Right renal pelvis (tissue), 4 donors: Measurements from ENCODE around the gene NOS3. TPM values are rescaled to one million over a fixed set of nuclear protein-coding genes. Genes with fewer than 3 reads are reported as not detected.
A peak's percentile ranks its signal among the peaks of the same experiment; 100 is the strongest.
"Not testable (repeated sequence)": the region's sequence is repeated elsewhere in the genome, so short reads cannot be mapped to it uniquely, and the experiment has no call there.

Experiments used
- DNase-seq, 4 donors: peaks; one replicate each; pipeline ENCODE4 v3.0.0-alpha.2; 2013; ENCODE audit warnings: low read depth in 4 of 4, low spot score in 3 of 4, missing footprints in 1 of 4
- polyA plus RNA-seq, 4 donors: library from polyadenylated mRNA; unstranded; fragments of 120-200 nt; gene quantifications; one replicate each; pipeline ENCODE4 v1.2.1, GENCODE V29; 2013; ENCODE audit not compliant: insufficient read length in 4 of 4

NOS3 gene
- polyA plus RNA-seq, 4 donors = 9.1 to 14.2 (median 10.3) TPM

DNA sequence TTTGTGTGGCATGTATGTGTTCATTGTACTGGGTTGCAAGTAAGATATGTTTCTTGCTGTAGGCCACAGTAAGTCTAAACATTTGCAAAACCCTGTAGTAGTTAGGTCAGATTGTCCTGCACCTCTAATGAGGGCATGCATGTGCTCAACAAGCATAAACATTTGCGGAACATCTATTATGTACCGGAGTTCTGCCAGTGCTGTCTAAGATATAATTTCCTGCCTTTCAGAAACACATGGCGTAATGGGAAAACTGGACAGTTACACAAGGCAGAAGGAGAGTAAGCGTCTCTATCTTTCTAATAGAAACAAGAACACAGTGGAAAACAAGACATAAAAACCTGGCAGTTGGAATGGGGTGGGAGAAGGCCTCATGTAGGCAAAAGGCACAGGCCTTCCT, 40.2 kb downstream of the NOS3 start:
- DNase-seq = no peak

DNA sequence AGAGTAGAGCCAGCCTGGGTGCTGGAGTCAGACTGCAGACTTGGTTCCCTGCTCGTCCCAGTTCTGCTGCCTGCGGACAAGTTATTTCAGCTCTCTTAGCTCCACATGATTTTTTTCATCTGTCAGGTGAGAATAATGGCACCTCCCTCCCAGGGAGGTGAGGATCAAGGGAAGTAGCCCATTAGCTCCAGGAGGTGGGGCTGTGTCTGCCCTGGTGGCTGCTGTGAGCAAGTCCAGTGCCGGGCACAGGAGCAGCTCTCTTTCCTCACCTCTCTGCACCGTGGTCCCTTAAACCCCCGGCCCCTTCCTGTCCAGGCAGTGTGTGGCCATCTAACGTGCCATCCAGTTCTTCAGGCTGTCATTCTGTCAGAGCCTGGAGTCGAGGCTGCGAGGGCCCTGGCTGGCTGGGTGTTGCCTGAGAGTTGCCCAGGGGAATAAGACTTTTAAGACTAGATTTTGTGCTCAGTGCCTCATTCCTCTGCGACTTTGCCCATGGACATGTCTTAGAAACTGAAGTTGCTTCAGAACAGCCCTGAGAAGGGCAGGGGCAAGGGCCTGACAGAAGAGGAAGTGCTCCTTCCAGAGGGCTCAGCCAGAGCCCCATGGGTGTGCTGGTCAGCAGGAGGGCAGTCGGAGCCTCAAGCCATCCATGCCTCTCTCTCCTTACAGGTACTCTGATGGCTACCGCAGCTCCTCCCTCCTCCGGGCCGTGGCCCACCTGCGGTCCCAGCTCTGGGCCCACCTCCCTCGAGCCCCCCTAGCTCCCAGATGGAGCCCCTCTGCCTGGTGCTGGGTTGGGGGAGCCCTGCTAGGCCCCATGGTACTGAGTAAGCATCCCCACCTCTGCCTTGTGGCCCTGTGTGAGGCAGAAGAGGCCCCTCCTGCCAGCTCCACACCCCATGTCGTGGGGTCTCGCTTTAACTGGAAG, 42.4 kb downstream of the NOS3 start:
- no peak for DNase-seq

DNA sequence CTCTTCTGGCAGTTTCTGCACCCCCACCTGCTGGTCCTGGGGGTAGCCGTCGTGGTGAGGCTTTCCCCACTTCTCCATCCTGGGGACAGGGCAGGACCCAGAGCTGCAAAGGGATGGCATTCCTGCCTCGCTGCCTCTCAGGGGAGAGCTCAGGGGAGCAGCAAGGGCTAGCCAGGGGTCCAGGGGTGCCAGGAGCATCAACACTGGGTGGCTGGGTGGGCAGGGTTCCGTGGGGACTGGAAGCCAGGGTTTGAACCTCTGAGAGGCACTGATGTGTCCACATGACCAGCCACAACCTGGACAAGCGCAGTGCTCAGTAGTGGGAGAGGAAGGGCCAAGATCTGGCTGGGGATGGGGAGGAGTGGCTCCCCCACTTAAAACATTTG, 43.0 kb downstream of the NOS3 start:
- no peak for DNase-seq

DNA sequence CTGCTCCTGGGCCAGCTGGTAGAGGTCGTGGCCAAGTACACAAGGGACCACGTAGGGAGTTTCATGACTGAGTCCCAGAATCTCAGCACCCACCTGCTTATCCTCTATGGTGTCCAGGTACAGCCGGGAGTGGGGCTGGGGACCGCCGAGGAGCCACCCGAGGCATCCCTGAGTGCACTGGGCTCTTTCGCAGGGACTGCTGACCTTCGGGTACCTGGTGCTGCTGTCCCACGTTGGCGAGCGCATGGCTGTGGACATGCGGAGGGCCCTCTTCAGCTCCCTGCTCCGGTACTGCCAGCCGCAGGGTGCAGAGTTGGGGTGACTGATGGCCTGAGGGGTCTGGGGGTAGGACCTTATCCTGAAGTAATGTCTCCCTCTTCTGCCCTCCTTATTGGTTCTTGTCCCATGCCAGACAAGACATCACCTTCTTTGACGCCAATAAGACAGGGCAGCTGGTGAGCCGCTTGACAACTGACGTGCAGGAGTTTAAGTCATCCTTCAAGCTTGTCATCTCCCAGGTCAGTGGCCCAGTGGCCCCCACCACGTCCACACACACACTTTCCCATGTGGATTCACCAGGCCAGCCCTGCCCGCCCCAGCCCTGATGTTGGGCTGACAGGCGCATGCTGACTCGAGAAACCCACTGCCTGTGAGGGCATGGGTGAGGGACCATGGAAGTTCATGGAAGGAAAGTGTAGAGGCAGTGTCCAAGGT, 43.7 kb downstream of the NOS3 start:
- no peak for DNase-seq

DNA sequence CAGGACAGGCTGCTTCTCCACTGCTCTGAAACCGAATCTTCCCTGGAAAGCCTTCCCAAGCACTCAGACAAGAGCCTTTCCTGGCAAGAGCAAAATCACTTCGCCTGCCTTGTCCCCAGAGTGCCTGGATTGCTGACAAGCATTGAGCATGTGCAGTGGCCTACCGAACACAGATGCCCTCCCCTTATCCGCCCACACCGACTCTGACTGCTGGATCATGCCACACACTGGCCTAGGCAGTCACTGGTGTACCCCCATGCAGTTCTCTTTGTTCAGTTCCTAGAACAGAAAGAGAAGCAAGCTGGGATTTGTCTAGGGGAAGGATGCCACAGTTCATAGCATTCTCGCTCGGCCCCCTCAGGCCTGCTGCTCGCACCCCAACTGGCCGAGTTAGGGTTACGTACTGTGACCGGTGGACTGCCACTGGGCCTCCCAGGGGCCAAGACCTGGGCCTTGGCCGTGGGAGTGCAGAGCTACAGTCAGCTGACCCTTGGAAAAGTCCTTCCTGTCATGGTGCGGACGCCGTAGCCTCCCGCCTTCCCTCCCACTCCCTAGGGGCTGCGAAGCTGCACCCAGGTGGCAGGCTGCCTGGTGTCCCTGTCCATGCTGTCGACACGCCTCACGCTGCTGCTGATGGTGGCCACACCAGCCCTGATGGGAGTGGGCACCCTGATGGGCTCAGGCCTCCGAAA, 44.4 kb downstream of the NOS3 start:
- DNase-seq = no peak

DNA sequence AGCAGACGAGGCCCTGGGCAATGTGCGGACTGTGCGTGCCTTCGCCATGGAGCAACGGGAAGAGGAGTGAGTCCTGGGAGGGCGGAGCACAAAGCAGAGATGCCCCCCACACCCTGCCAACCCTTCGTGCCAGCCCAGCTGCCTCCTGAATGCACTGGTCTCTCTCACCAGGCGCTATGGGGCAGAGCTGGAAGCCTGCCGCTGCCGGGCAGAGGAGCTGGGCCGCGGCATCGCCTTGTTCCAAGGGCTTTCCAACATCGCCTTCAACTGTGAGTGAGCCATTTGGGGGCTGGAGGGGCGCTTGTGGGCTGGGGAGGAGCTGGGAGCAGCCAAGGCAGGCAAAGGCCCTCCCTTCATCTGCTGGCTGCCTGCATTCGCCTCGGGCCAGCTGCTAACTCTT, 45.1 kb downstream of the NOS3 start:
- DNase-seq = no peak

DNA sequence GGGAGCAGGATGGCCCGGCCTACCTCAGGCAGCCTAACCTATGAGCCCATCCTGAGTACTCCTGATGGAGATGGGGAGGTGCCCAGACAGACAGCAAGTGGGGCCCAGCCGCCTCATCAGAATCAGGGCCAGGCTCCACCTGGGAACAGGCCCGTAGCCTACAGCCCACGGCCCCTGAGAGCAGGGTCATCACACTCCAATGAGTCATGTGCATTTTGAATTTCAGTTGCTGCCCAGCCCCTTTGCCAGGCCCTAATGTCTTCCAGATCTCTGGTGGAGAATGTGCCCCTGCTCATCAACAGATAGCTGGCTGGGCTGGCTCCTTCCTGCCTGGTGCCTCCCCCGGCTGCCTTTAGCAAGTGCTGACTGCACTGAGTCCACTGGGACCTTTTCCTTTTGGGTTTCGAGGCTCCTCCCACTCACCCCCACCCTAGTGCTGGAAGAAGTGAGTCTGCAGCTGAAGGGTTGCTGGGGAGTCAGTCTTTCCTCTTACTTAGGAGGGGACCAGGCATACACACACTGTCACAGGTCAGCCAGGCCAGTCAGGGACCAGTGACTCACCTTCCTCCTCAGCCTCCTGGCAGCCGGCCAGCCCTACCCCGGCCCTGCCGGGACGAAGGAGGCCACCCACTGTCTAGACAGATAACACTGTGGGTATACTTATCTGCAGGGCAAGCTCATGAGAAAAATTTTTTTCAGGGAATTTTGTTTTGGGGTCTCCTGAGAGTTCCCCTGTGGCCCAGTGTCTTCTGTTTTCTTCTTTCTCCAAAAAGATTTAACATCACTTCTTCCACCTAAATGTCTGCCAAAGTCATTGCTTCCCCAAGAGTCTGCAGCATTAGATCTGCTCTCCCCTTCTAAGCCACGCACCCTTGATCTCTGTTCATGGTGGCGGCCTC, 48.4 kb downstream of the NOS3 start:
- DNase-seq = no peak

DNA sequence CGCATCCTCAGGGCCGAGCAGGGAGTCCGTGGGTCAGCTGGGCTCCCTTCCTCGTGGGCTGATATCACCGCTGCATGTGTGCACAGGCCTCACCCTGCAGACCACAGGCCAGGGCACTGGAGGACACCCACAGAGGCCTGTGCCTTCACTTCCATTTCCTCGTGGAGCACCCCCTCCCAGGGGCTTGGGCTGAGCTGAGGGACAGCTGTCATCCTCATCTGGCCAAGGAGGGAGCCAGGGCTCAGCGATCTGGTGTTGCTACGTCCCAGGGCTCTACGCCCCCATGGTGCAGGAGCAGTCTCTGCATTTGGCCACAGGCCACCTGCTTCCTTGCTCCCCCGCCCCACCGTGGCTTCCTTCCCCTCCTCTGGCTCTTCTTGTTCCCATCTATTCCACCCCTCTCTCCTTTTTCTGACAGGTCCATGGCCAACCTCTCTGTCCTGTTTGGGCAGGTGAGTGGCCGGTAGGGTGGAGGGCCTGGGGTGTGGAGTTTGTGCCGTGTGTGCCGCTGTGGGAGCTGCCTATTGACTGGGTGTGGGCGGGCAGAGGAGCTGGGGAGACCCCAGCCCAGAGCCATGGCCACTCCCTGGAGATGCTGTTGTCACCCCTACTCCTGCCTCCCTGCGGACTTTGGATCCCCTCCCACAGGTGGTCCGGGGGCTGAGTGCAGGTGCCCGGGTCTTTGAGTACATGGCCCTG, 49.2 kb downstream of the NOS3 start:
- DNase-seq = no peak

DNA sequence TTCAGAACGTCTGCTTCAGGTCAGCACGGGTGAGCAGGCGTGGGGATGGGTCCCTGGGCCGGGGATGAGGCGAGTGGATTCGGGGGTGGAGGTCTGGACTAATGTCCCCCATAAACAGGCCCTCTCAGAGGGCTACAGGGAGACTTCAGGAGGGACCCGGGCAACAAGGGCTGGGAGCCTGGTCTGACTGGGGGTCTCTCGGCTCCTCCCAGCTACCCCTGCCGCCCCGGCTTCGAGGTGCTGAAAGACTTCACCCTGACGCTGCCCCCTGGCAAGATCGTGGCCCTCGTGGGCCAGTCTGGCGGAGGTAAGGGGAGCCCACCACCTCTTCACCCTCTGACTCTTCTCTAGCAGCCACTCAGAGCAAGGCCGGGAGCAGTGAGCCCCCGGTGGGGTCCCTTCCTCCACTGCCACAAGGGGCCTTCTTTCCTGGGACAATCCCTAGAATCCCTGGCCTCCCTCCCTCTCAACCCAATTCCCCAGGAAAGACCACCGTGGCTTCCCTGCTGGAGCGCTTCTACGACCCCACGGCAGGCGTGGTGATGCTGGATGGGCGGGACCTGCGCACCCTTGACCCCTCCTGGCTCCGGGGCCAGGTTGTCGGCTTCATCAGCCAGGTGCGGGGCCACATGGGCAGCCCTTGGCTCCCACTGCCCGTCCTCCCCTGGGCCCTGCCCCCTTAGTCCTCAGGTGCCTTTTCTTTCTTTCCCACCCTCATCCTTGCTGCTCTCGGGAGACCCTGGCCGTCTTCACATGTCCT, 50.0 kb downstream of the NOS3 start:
- no peak for DNase-seq

DNA sequence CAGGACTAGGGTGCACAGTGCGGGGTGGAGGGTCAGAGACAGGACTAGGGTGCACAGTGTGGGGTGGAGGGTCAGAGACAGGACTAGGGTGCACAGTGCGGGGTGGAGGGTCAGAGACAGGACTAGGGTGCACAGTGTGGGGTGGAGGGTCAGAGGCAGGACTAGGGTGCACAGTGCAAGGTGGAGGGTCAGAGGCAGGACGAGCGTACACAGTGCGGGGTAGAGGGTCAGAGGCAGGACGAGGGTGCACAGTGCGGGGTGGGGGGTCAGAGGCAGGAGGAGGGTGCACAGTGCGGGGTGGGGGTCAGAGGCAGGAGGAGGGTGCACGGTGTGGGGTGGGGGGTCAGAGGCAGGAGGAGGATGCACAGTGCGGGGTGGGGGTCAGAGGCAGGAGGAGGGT, 52.6 kb downstream of the NOS3 start:
- not testable (repeated sequence) for DNase-seq

DNA sequence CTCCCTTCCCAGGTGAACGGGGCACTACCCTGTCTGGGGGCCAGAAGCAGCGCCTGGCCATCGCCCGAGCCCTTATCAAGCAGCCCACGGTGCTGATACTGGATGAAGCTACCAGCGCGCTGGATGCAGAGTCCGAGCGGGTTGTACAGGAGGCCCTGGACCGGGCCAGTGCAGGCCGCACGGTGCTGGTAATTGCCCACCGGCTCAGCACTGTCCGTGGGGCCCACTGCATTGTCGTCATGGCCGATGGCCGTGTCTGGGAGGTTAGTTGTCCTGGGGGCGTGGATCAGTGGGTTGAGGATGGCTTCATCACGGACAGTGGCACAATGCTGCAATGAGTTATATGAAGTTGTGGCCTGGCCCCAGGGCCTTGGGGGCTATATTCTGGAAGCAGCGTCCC, 53.1 kb downstream of the NOS3 start:
- DNase-seq = no peak

DNA sequence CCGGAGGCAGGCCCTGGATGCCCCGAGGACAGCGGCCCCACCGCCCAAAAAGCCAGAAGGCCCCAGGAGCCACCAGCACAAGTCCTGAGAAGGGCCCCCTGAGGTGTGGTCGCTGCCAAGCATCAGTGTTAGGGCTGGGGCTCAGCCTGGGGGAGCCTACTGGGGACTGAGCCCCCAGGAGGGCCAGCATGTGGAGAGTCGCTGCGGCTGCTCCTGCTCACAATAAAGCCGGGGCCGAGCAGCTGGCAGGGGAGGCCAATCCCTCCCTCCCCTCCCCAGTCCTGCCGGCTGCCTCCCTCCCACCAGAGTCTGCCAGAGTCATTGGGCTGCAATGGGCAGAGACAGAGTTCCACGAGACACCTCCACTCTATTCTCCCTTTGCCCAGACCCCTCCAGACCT, 54.4 kb downstream of the NOS3 start:
- DNase-seq = no peak

DNA sequence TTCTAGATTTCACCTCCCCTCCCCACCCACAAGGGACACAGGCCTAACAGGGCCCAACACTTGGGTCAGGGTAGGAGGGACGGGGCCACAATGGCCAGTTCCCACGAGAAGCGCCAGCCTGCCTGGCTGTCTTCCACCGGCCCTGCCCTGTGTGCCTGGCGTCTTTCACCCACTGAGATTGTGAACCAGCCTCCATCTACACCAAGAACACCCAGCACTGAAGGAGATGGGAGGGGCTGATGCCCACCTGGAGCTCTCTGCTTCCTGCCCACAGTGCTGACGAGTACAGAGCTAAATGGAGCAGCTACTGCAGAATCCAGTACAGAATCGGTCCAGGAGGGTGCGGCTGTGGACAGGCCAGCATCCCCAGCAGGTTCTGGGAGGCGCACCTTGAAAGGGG, 55.1 kb downstream of the NOS3 start:
- DNase-seq = no peak

DNA sequence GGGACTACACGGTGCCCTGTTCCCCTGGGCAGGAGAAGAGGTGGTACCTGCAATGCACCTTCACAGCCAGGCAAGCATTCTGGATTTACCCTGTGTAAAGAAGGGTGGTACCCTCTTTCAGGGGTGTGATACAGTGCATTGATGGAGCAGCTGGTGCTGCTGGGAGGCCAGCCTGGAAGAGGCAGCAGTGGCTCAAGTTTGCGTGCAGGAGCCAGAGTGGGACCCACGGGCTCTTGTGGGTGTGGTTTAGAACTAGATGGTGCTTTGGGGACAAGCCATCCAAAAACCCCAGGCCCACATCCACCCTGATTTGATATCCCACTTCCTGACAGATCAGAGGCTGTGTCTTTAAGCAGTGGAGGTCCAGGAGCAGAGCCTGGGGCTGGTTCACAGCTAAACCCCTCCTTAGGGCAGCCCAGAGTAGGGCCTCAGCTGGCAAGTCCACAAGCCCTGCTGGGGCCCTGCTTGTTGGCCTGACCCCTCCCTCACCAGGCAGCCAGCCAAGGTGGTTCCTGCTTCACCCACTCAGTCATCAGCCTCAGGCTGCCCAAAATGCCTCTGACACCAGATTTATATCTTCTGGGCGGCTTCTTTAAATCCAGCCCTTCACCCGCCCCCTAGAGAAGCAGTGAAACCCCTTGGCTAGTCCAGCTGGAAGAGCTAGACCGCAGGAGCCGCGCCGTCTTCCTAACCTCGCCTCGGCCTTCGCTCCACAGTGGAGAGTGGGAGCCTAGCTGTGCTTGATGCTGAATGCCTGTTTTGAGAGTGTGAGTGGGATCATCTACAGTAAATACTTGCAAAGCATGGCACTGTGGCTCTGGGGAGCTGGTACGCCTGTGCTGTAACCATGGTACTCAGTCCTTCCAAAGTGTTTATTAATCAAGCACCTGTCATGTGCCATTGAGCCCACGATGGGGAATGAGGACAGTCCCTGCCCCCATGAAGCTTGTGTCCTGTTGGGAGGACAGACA, 56.1 kb downstream of the NOS3 start:
- no peak for DNase-seq

DNA sequence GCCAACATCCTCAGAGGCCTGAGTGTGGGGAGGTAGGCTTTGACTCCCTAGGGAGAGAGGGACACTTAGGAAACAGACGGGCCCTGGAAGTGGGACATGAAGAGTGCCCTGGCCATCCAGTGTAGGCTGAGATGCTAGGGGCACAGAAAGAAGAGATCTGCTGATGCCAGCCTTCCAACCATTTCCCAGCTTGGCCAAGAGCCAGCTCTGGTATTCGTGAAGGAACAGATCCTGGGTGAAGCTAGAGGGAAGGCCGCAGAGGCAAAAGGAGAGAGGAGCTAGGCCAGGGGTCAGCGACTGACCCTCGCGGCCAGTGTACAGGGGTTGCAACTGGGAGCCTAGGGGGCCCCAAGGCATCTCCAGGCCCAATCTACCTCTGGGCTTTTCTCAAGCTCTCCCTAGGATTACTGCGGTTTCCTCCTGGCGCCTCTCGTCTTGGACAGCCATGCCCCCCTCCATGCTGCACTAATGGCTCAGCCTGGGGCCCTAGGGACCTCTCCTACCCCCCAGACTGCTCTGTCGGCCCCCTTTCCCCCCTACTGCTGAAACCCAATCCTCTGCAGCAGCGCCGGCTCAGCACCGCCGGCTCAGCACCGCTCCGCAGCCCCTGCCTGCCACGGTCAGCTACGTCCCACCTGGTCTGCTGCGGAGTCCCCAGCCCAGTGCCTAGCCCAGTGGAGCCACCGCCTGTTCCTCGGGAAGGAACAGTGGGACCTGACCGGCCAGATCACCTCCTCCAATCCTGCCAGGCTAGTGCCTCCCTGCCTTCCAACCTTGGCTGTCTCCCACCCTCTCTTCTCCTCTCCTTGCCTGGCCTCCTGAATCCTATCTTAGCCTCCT, 57.4 kb downstream of the NOS3 start, which contains the start of gene ASIC3:
ASIC3 (plus strand) TSS at position 556 of the 840 bp plus-strand sequence. CDS start 355 bp downstream, outside the sequence.
- no peak for DNase-seq

DNA sequence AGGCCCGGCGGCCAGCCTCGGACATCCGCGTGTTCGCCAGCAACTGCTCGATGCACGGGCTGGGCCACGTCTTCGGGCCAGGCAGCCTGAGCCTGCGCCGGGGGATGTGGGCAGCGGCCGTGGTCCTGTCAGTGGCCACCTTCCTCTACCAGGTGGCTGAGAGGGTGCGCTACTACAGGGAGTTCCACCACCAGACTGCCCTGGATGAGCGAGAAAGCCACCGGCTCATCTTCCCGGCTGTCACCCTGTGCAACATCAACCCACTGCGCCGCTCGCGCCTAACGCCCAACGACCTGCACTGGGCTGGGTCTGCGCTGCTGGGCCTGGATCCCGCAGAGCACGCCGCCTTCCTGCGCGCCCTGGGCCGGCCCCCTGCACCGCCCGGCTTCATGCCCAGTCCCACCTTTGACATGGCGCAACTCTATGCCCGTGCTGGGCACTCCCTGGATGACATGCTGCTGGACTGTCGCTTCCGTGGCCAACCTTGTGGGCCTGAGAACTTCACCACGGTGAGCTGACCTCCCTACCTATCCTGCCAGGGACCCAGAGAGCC, 58.2 kb downstream of the NOS3 start:
- DNase-seq = no peak

DNA sequence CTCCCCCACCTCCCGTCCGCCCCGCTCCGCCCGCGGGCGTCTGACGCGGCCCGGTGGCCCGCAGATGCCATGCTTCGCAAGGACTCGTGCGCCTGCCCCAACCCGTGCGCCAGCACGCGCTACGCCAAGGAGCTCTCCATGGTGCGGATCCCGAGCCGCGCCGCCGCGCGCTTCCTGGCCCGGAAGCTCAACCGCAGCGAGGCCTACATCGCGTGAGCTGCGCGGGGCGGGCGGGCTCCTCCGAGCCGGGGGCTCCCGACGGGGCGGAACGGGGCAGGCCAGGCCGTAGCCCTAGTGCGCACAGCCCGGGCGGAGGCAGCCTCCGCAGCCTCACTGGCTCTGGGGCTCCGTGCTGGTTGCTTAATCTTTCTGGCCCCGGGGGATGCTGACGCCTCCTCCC, 60.3 kb downstream of the NOS3 start:
- DNase-seq = peak in 2 of 4 donors; percentile 69 to 77
